ENCODE results near the gene TEX10. TPM values are rescaled to one million over a fixed set of nuclear protein-coding genes. Genes with fewer than 3 reads are reported as not detected.

TEX10 gene
- total and polyA plus RNA-seq, 2 of the 4 experiments (the other 2 are of a cell fraction) = 16.2 to 43.9 TPM

DNA sequence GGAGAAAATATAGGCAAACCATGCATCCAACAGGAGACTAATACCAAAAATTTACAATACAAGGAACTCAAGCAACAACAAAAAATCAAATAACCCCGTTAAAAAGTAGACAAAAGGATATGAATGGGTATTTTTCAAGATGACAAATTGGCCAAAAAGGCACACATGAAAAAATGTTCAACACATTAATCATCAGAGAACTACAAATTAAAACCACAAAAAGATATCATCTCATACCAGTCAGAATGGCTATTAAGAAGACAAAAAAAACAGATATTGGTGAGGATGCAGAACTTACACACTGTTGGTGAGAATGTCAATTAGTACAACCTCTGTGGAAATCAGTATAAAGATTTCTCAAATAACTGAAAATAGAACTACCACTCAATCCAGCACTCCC lies 35.0 kb downstream of the TEX10 start:
- Histone ChIP-seq H3K9me3 (ENCODE audit: control insufficient read depth, insufficient read depth, low read length) (no peaks in the 10 kb centered on the region), H3K4me3 (ENCODE audit: insufficient read depth, low read depth, low read length) (no peak overlapping the region), H4K8ac (ENCODE audit: low read depth in 2 of 2, low read length in 2 of 2) (no peak overlapping the region), H2AK5ac (ENCODE audit: low read depth, low read length) (no peak overlapping the region), H2BK5ac (ENCODE audit: low read depth, low read length, poor library complexity, severe bottlenecking) (no peak overlapping the region), H4K91ac (ENCODE audit: insufficient read depth, low read depth, low read length) (no peak overlapping the region), H4K5ac (ENCODE audit: low read depth, low read length) (no peak overlapping the region), H3K4me2 (ENCODE audit: low read depth, low read length) (no peak overlapping the region), H4K20me1 (ENCODE audit: insufficient read depth, low read length) (no peaks in the 10 kb centered on the region), H2BK20ac (ENCODE audit: low read depth, low read length) (no peak overlapping the region), H2AFZ (replicated peaks; ENCODE audit: low read length, poor library complexity) (no peak overlapping the region), H3K23ac (ENCODE audit: low read depth, low read length) (no peak overlapping the region), H3K9ac (ENCODE audit: low read depth, low read length) (no peak overlapping the region), H3K27me3 (ENCODE audit: control insufficient read depth, insufficient read depth, low read length) (no peaks in the 10 kb centered on the region), H3K27ac (ENCODE audit: insufficient read depth, low read length) (no peak overlapping the region), H2BK120ac (ENCODE audit: low read depth, low read length) (no peak overlapping the region), H2AK9ac (replicated peaks; ENCODE audit: low read depth, low read length, poor library complexity) (no peak overlapping the region), H3K18ac (ENCODE audit: low read depth, low read length) (no peak overlapping the region), H3K56ac (ENCODE audit: extremely low read depth, insufficient read depth, low read length) (no peak overlapping the region), H3K4ac (ENCODE audit: low read depth, low read length) (no peak overlapping the region), H3K4me1 (ENCODE audit: control insufficient read depth, insufficient read depth, low read length) (no peaks in the 10 kb centered on the region), H2BK15ac (ENCODE audit: low read depth, low read length) (no peak overlapping the region), H3K14ac (replicated peaks; ENCODE audit: low read depth, low read length) (no peak overlapping the region), H3K79me1 (ENCODE audit: low read depth in 1 of 2, low read length in 2 of 2) (peaks cover 7 to 22% of the 10 kb centered on the region in 2 experiments), H3K9me1 (ENCODE audit: insufficient read depth, low read length) (no peaks in the 10 kb centered on the region), H3K36me3 (ENCODE audit: control insufficient read depth, insufficient read depth, low read length) (peaks cover 17% of the 10 kb centered on the region)
- no CpG with 5 or more reads among the region's 1 CpG for WGBS, 2 experiments (ENCODE audit: extremely low coverage in 2 of 2, insufficient read length in 1 of 2)
- TF ChIP-seq NFE2L2 (IDR thresholded peaks at IDR 0.05; ENCODE audit: low read depth, low read length) (no peak), MAZ (IDR thresholded peaks at IDR 0.05; ENCODE audit: borderline replicate concordance, low read depth, low read length) (no peak), RAD21 (IDR thresholded peaks at IDR 0.05; ENCODE audit: low read length) (no peak)
- DNase-seq (no peak), ATAC-seq (ENCODE audit: low read depth) (no peak)
- no TSS peak for BruUV-seq (replicated peaks)
- intact Hi-C loops (cut with micrococcal nuclease) = no loop called here
- in situ Hi-C loops (cut with MboI; ENCODE audit: low sequenced_read_pairs) = loop anchor here (10.0 kb wide), 1 partner anchor 283 kb away; no protein-coding TSS in a partner anchor
- ChIA-PET CTCF (no interaction called here), POLR2A (ENCODE audit: unreplicated experiment) (no interaction called here)
- dilution Hi-C loops (cut with HindIII; ENCODE audit: low sequenced_read_pairs, unreplicated experiment) = no loop called here

All from IMR-90 (cell line).